HFFc6 (cell line): Measurements from ENCODE around the gene GHRH. TPM values are rescaled to one million over a fixed set of nuclear protein-coding genes. Genes with fewer than 3 reads are reported as not detected.
A peak's percentile ranks its signal among the peaks of the same experiment; 100 is the strongest.

ENCODE experiments used
- DNase-seq: peaks from one replicate; pipeline ENCODE4 v3.0.0-alpha.2; 2018
- H3K27ac Mint-ChIP-seq: 2 replicates; pipeline ENCODE4 v1.8.0; 2020; ENCODE audit warnings: mild to moderate bottlenecking, mixed read lengths
- H3K27me3 Mint-ChIP-seq: 2 replicates; pipeline ENCODE4 v1.8.0; 2021; ENCODE audit warnings: mild to moderate bottlenecking, moderate library complexity, mixed read lengths; ENCODE audit not compliant: insufficient read depth
- H3K36me3 Mint-ChIP-seq: 2 replicates; pipeline ENCODE4 v1.8.0; 2021; ENCODE audit warnings: low read depth, mixed read lengths
- H3K4me1 Mint-ChIP-seq: 2 replicates; pipeline ENCODE4 v1.8.0; 2020; ENCODE audit warnings: low read depth, mixed read lengths
- H3K4me3 Mint-ChIP-seq: 2 replicates; pipeline ENCODE4 v1.8.0; 2020; ENCODE audit warnings: mild to moderate bottlenecking, moderate library complexity, mixed read lengths
- H3K9me3 Mint-ChIP-seq: 2 replicates; pipeline ENCODE4 v1.8.0; 2020; ENCODE audit warnings: mild to moderate bottlenecking, mixed read lengths
- total RNA-seq, 6 experiments: library from RNA; stranded (reverse); fragmentation: NEBNext Ultra II Directional; extraction: Animal tissue kit (Norgen Biotek cat#: 25700); gene quantifications; 2 replicates in 1 of 6; 3 replicates in 5 of 6; pipeline ENCODE4 v1.2.3, GENCODE V29; 2021
- TF ChIP-seq, protein P1 (sequence below): fragments of 200-600 bp; sonication (generic); IDR thresholded peaks from 2 replicates; pipeline ENCODE4 v1.5.0; 2021; ENCODE audit warnings: antibody characterized with exemption, mild to moderate bottlenecking

Gene GHRH
- total RNA-seq, 6 experiments from 2014 or later = not detected

GRCh38 chr20:37305839-37306238 lies 44.2 kb upstream of the GHRH start:
- Mint-ChIP-seq H3K4me1 (peaks cover 5% of the 10 kb centered on the region), H3K4me3 (no peak overlapping the region), H3K36me3 (peaks cover 33% of the 10 kb centered on the region), H3K27me3 (no peaks in the 10 kb centered on the region), H3K9me3 (no peaks in the 10 kb centered on the region), H3K27ac (no peak overlapping the region)
- no peak for DNase-seq
- TF ChIP-seq, protein P1, sequence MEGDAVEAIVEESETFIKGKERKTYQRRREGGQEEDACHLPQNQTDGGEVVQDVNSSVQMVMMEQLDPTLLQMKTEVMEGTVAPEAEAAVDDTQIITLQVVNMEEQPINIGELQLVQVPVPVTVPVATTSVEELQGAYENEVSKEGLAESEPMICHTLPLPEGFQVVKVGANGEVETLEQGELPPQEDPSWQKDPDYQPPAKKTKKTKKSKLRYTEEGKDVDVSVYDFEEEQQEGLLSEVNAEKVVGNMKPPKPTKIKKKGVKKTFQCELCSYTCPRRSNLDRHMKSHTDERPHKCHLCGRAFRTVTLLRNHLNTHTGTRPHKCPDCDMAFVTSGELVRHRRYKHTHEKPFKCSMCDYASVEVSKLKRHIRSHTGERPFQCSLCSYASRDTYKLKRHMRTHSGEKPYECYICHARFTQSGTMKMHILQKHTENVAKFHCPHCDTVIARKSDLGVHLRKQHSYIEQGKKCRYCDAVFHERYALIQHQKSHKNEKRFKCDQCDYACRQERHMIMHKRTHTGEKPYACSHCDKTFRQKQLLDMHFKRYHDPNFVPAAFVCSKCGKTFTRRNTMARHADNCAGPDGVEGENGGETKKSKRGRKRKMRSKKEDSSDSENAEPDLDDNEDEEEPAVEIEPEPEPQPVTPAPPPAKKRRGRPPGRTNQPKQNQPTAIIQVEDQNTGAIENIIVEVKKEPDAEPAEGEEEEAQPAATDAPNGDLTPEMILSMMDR = no peak

DNA sequence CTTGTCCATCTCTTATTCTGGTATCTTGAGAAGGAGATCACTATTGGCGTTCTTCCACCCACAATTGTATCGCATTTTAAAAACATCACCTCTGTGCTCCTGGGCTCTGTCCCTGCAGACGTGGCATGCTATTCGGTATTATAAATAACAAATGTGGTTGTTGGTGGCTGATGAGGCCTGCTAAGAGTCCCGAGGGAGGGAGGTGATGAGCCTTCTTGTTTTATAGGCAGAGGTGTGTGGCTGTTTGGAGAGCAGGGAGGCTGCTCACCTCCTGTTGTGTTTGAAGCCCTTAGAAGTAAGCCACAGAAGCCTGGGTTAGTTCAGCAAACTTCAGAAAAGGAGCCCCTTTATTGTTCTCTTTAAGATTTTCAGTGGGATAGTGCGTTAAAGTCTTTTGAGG lies 43.5 kb upstream of the GHRH start:
- Mint-ChIP-seq H3K27ac (no peak overlapping the region), H3K36me3 (peaks cover 39% of the 10 kb centered on the region), H3K4me3 (no peak overlapping the region), H3K4me1 (peaks cover 7% of the 10 kb centered on the region), H3K9me3 (no peaks in the 10 kb centered on the region), H3K27me3 (no peaks in the 10 kb centered on the region)
- TF ChIP-seq, protein P1 = no peak
- no peak for DNase-seq

DNA sequence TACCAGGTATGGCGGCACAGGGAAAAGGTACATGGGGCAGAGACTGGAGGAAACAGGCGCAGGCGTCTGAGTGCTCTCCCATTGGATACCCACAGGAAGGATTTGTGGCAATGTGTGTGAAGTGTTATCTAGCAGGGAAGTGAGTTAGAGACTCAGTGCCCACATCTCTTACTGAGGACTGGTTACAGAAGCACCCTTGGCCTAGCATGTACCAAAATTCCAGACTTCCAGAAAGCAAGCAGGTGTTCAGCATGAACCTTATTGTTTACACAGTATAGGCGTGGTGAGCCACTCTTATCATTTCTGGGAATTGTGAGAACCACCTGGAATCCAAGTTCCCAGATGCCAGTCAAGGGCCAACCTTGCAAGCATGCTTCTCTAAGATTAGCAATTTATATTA lies 42.0 kb upstream of the GHRH start:
- TF ChIP-seq, protein P1 = no peak
- H3K36me3 Mint-ChIP-seq = peaks cover 46% of the 10 kb centered on the region
- DNase-seq = no peak
- no peaks in the 10 kb centered on the region; the same call in 1 of the 2 replicates for H3K27me3 Mint-ChIP-seq
- no peaks in the 10 kb centered on the region for H3K9me3 Mint-ChIP-seq
- no peak overlapping the region for H3K4me3 Mint-ChIP-seq
- peaks cover 19% of the 10 kb centered on the region for H3K4me1 Mint-ChIP-seq
- H3K27ac Mint-ChIP-seq = no peak overlapping the region

DNA sequence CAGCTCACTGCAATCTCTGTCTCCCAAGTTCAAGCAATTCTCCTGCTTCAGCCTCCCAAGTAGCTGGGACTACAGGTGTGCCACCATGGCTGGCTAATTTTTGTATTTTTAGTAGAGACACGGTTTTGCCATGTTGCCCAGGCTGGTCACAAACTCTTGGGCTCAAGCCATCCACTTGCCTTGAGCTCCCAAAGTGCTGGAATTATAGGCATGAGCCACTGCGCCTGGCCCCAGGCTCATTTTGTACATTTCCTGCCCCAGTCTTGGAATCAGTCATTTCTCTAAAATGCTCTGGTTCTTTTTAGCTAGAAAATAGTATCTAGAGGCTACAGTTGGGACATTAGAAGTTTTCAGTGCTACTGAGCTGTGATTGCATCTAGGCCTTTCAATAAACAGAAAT lies 41.4 kb upstream of the GHRH start:
- H3K9me3 Mint-ChIP-seq = no peaks in the 10 kb centered on the region
- no peak overlapping the region for H3K4me3 Mint-ChIP-seq
- peaks cover 43% of the 10 kb centered on the region for H3K36me3 Mint-ChIP-seq
- TF ChIP-seq, protein P1 = no peak
- H3K27ac Mint-ChIP-seq = no peak overlapping the region
- H3K4me1 Mint-ChIP-seq = peaks cover 26% of the 10 kb centered on the region
- H3K27me3 Mint-ChIP-seq = no peaks in the 10 kb centered on the region; the same call in 1 of the 2 replicates
- DNase-seq = no peak

GRCh38 chr20:37301558-37301957 lies 39.9 kb upstream of the GHRH start:
- Mint-ChIP-seq H3K27ac (peak overlapping the region; percentile 16; the same call in 1 of the 2 replicates), H3K36me3 (peaks cover 43% of the 10 kb centered on the region), H3K27me3 (no peaks in the 10 kb centered on the region; the same call in 1 of the 2 replicates), H3K4me3 (no peak overlapping the region), H3K9me3 (no peaks in the 10 kb centered on the region), H3K4me1 (peaks cover 37% of the 10 kb centered on the region)
- DNase-seq = no peak
- TF ChIP-seq, protein P1 = no peak

DNA sequence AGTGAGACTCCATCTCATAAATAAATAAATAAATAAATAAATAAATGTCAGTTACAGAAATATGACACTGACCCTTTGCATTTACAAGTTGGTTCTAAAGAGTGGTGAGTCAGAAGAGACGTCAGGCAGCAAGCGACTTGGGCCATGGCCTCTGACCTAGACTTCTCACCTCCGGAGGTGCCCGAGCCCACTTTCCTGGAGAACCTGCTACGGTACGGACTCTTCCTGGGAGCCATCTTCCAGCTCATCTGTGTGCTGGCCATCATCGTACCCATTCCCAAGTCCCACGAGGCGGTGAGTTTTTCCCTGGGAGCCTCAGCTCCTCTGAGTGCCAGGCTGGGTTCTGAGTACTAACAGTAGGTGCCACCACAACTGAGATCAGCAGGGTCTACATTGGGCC lies 39.5 kb upstream of the GHRH start:
- H3K4me1 Mint-ChIP-seq = peaks cover 41% of the 10 kb centered on the region
- no peaks in the 10 kb centered on the region for H3K9me3 Mint-ChIP-seq
- no peak overlapping the region for H3K4me3 Mint-ChIP-seq
- DNase-seq = no peak
- H3K27ac Mint-ChIP-seq = no peak overlapping the region
- H3K36me3 Mint-ChIP-seq = peaks cover 43% of the 10 kb centered on the region
- TF ChIP-seq, protein P1 = no peak
- H3K27me3 Mint-ChIP-seq = no peaks in the 10 kb centered on the region; the same call in 1 of the 2 replicates
